Suprapubic skin (tissue), 3 donors: ENCODE results near the gene WWC2.

ENCODE experiments used
- POLR2AphosphoS5 ChIP-seq, 3 donors: sonication (generic); formaldehyde crosslinking; IDR thresholded peaks; one replicate each; pipeline ENCODE4 v1.6.1; 2017; ENCODE audit warnings: antibody characterized with exemption in 3 of 3
- TF ChIP-seq, protein P1 (sequence below), 2 donors: fragments of 200-600 bp in 1 of 2; fragments of 450-650 bp in 1 of 2; sonication (generic) in 1 of 2; IDR thresholded peaks; one replicate each; pipeline ENCODE4 v1.5.1; 2016 to 2019; ENCODE audit warnings: antibody characterized with exemption in 2 of 2, mild to moderate bottlenecking in 1 of 2, moderate library complexity in 1 of 2

DNA sequence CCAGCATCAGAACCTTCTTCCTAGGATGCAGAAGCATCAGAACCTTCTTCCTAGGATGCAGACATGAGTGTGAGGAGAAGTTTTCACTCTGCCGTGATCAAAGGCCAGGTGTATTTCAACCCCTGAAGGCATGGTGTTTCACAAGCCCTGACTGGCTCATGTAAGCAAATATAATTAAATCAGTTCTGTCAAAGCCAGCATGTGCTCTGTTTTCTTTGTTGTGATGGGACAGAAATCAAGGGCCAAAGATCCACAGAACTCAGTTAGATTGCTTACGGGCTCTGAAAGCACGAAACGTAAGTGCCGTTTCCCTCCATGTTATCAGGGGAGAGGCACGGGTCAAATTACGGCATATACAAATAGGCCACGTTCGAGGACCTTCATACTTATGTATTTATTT is 255.2 kb downstream of the WWC2 start:
- TF ChIP-seq, protein P1, sequence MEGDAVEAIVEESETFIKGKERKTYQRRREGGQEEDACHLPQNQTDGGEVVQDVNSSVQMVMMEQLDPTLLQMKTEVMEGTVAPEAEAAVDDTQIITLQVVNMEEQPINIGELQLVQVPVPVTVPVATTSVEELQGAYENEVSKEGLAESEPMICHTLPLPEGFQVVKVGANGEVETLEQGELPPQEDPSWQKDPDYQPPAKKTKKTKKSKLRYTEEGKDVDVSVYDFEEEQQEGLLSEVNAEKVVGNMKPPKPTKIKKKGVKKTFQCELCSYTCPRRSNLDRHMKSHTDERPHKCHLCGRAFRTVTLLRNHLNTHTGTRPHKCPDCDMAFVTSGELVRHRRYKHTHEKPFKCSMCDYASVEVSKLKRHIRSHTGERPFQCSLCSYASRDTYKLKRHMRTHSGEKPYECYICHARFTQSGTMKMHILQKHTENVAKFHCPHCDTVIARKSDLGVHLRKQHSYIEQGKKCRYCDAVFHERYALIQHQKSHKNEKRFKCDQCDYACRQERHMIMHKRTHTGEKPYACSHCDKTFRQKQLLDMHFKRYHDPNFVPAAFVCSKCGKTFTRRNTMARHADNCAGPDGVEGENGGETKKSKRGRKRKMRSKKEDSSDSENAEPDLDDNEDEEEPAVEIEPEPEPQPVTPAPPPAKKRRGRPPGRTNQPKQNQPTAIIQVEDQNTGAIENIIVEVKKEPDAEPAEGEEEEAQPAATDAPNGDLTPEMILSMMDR (IDR thresholded peaks at IDR 0.05): no peak
- TF ChIP-seq POLR2AphosphoS5 (IDR thresholded peaks at IDR 0.05): no peak
